Suprapubic skin (tissue), 4 donors: Measurements from ENCODE around the gene ZNF785. TPM values are rescaled to one million over a fixed set of nuclear protein-coding genes. Genes with fewer than 3 reads are reported as not detected.
A peak's percentile ranks its signal among the peaks of the same experiment; 100 is the strongest.

ENCODE experiments used
- DNase-seq, 2 donors: peaks; one replicate each; pipeline ENCODE4 v3.0.0-alpha.2; 2019; ENCODE audit warnings: low spot score in 2 of 2
- H3K27ac ChIP-seq: fragments of 200-600 bp; sonication (generic); one replicate; pipeline ENCODE4 v1.5.1; 2019
- H3K27me3 ChIP-seq: fragments of 200-600 bp; sonication (generic); one replicate; pipeline ENCODE4 v1.5.1; 2019
- H3K36me3 ChIP-seq: fragments of 200-600 bp; sonication (generic); one replicate; pipeline ENCODE4 v1.5.1; 2019
- H3K4me1 ChIP-seq: fragments of 200-600 bp; sonication (generic); one replicate; pipeline ENCODE4 v1.5.1; 2019
- H3K4me3 ChIP-seq: fragments of 200-600 bp; sonication (generic); one replicate; pipeline ENCODE4 v1.5.1; 2019; ENCODE audit warnings: mild to moderate bottlenecking
- H3K9me3 ChIP-seq: fragments of 200-600 bp; sonication (generic); one replicate; pipeline ENCODE4 v1.5.1; 2019
- CTCF ChIP-seq, 2 donors: fragments of 200-600 bp in 1 of 2; fragments of 450-650 bp in 1 of 2; sonication (generic) in 1 of 2; IDR thresholded peaks; one replicate each; pipeline ENCODE4 v1.5.1; 2016 to 2019; ENCODE audit warnings: antibody characterized with exemption in 2 of 2, mild to moderate bottlenecking in 1 of 2, moderate library complexity in 1 of 2
- EP300 ChIP-seq: sonication (generic); formaldehyde crosslinking; IDR thresholded peaks from one replicate; pipeline ENCODE4 v1.6.1; 2017; ENCODE audit warnings: antibody characterized with exemption
- POLR2A ChIP-seq, 2 donors: fragments of 450-650 bp; IDR thresholded peaks; one replicate each; pipeline ENCODE4 v1.6.1; 2017; ENCODE audit warnings: antibody characterized with exemption in 2 of 2, mild to moderate bottlenecking in 2 of 2, moderate library complexity in 2 of 2
- POLR2AphosphoS5 ChIP-seq, 3 donors: sonication (generic); formaldehyde crosslinking; IDR thresholded peaks; one replicate each; pipeline ENCODE4 v1.6.1; 2017; ENCODE audit warnings: antibody characterized with exemption in 3 of 3
- WGBS: methylation state at CpG from one replicate; pipeline ENCODE4 v1.1.5; 2018; 5-methylcytosine and 5-hydroxymethylcytosine counted together
- total RNA-seq, 4 donors: library from RNA; depleted of rRNA; stranded (reverse); fragments of >200 nt; gene quantifications; one replicate each; pipeline ENCODE4 v1.1.0, GENCODE V29; 2016

The ZNF785 gene
- total RNA-seq, 4 donors from 2014 or later: 9.8 to 24.5 (median 11.2) TPM

GRCh38 chr16:30562021-30562420 is 23.5 kb downstream of the ZNF785 start:
- Histone ChIP-seq H3K36me3 (no peaks in the 10 kb centered on the region), H3K4me3 (peak overlapping the region; percentile 54), H3K4me1 (peaks cover 29% of the 10 kb centered on the region), H3K27ac (peak overlapping the region; percentile 38), H3K27me3 (no peaks in the 10 kb centered on the region), H3K9me3 (no peaks in the 10 kb centered on the region)
- WGBS: 75% methylated on average over 14 of the region's 14 CpGs
- DNase-seq: no peak
- TF ChIP-seq POLR2A (IDR thresholded peaks at IDR 0.05) (no peak), POLR2AphosphoS5 (IDR thresholded peaks at IDR 0.05) (no peak), EP300 (no peak), CTCF (IDR thresholded peaks at IDR 0.05) (no peak)

- peak overlapping the region; percentile 38 for H3K27ac ChIP-seq
- peak overlapping the region; percentile 54 for H3K4me3 ChIP-seq
- TF ChIP-seq POLR2A (IDR thresholded peaks at IDR 0.05) (no peak), CTCF (IDR thresholded peaks at IDR 0.05) (no peak), POLR2AphosphoS5 (IDR thresholded peaks at IDR 0.05) (no peak), EP300 (no peak)
- peaks cover 2% of the 10 kb centered on the region for H3K36me3 ChIP-seq
- H3K27me3 ChIP-seq: no peaks in the 10 kb centered on the region
- peaks cover 36% of the 10 kb centered on the region for H3K4me1 ChIP-seq
- 25% methylated on average over 42 of the region's 46 CpGs for WGBS
- no peak for DNase-seq
- no peaks in the 10 kb centered on the region for H3K9me3 ChIP-seq
These were observed 24.2 kb downstream of the ZNF785 start for GRCh38 chr16:30561089-30561816.

- Histone ChIP-seq H3K4me3 (no peak overlapping the region), H3K27me3 (no peaks in the 10 kb centered on the region), H3K4me1 (peaks cover 38% of the 10 kb centered on the region), H3K36me3 (peaks cover 18% of the 10 kb centered on the region), H3K27ac (no peak overlapping the region), H3K9me3 (no peaks in the 10 kb centered on the region)
- no peak for TF ChIP-seq CTCF (IDR thresholded peaks at IDR 0.05)
- TF ChIP-seq POLR2A (IDR thresholded peaks at IDR 0.05): no peak
- TF ChIP-seq EP300: no peak
- no peak for TF ChIP-seq POLR2AphosphoS5 (IDR thresholded peaks at IDR 0.05)
- 94% methylated on average over 6 of the region's 6 CpGs for WGBS
- DNase-seq: no peak
These were observed 25.8 kb downstream of the ZNF785 start for GRCh38 chr16:30559690-30560089.

GRCh38 chr16:30558789-30559377 is 26.6 kb downstream of the ZNF785 start:
- Histone ChIP-seq H3K4me3 (peak overlapping the region; percentile 96), H3K4me1 (peaks cover 38% of the 10 kb centered on the region), H3K27me3 (no peaks in the 10 kb centered on the region), H3K36me3 (peaks cover 24% of the 10 kb centered on the region), H3K27ac (peak overlapping the region; percentile 93), H3K9me3 (no peaks in the 10 kb centered on the region)
- 78% methylated on average over 21 of the region's 21 CpGs for WGBS
- TF ChIP-seq EP300 (no peak), POLR2A (IDR thresholded peaks at IDR 0.05) (no peak), POLR2AphosphoS5 (IDR thresholded peaks at IDR 0.05) (no peak), CTCF (IDR thresholded peaks at IDR 0.05) (no peak)
- no peak for DNase-seq
